Osteoblast (primary cell): ENCODE measurements around the gene AGER. TPM values are rescaled to one million over a fixed set of nuclear protein-coding genes. Genes with fewer than 3 reads are reported as not detected.

Experiments
- DNase-seq: peaks from one replicate; pipeline ENCODE4 v3.0.0; 2011; ENCODE audit warnings: low spot score, mixed read lengths; ENCODE audit not compliant: insufficient read length; ENCODE audit errors: missing footprints
- H2AFZ ChIP-seq: 2 replicates; pipeline ENCODE4 v1.6.0; 2011; ENCODE audit warnings: mild to moderate bottlenecking, low read length
- H3K27ac ChIP-seq: 2 replicates; pipeline ENCODE4 v1.5.1; 2011; ENCODE audit warnings: mild to moderate bottlenecking, low read depth, low read length, moderate library complexity
- H3K27me3 ChIP-seq: 2 replicates; pipeline ENCODE4 v1.6.0; 2012; ENCODE audit warnings: mild to moderate bottlenecking, control low read depth, inconsistent platforms, low read length, moderate library complexity; ENCODE audit not compliant: insufficient read depth
- H3K36me3 ChIP-seq: 2 replicates; pipeline ENCODE4 v1.5.1; 2011; ENCODE audit warnings: mild to moderate bottlenecking, low read length, control low read depth, moderate library complexity; ENCODE audit not compliant: insufficient read depth
- H3K4me1 ChIP-seq: 2 replicates; pipeline ENCODE4 v1.5.1; 2011; ENCODE audit warnings: mild to moderate bottlenecking, low read length, control low read depth, moderate library complexity; ENCODE audit not compliant: insufficient read depth
- H3K4me2 ChIP-seq: 2 replicates; pipeline ENCODE4 v1.6.0; 2011; ENCODE audit warnings: mild to moderate bottlenecking, low read length; ENCODE audit not compliant: insufficient read depth
- H3K4me3 ChIP-seq: fragments of 200-600 bp; sonication (generic); 3 replicates; pipeline ENCODE4 v1.5.1; 2012; ENCODE audit warnings: mild to moderate bottlenecking, low read length, inconsistent platforms; ENCODE audit not compliant: insufficient read depth
- H3K79me2 ChIP-seq: 2 replicates; pipeline ENCODE4 v1.6.0; 2012; ENCODE audit warnings: mild to moderate bottlenecking, low read length, control low read depth, inconsistent platforms; ENCODE audit not compliant: insufficient read depth
- H3K9me3 ChIP-seq: 2 replicates; pipeline ENCODE4 v1.5.1; 2011; ENCODE audit warnings: low read depth, low read length, control low read depth
- H4K20me1 ChIP-seq: 2 replicates; pipeline ENCODE4 v1.6.0; 2012; ENCODE audit warnings: mild to moderate bottlenecking, low read length, control low read depth; ENCODE audit not compliant: insufficient read depth
- CTCF ChIP-seq: IDR thresholded peaks from 2 replicates; pipeline ENCODE4 v1.5.1; 2011; ENCODE audit warnings: mild to moderate bottlenecking, low read depth, low read length, moderate library complexity; ENCODE audit errors: extremely low read depth
- total RNA-seq: library from RNA; depleted of rRNA; stranded (reverse); fragments of >200 nt; gene quantifications from 2 replicates; pipeline ENCODE4 v1.2.3, GENCODE V29; 2012

Gene AGER
- total RNA-seq, 1 donor, result under 0.01 TPM

GRCh38 chr6:32151181-32151862, 32.7 kb downstream of the AGER start:
- Histone ChIP-seq H3K27ac (no peak overlapping the region), H3K4me1 (peaks cover 24% of the 10 kb centered on the region), H3K79me2 (peaks cover 18% of the 10 kb centered on the region), H2AFZ (no peak overlapping the region), H3K4me2 (peak overlapping the region; percentile 91), H3K36me3 (peaks cover 2% of the 10 kb centered on the region), H3K4me3 (peak overlapping the region; percentile 97), H4K20me1 (peaks cover 6% of the 10 kb centered on the region), H3K9me3 (no peaks in the 10 kb centered on the region), H3K27me3 (peaks cover 31% of the 10 kb centered on the region)
- peak; percentile 71 for DNase-seq
- TF ChIP-seq CTCF, result no peak

- TF ChIP-seq CTCF, result no peak
- no peak overlapping the region for H2AFZ ChIP-seq
- no peaks in the 10 kb centered on the region for H3K9me3 ChIP-seq
- no peak for DNase-seq
- peaks cover 12% of the 10 kb centered on the region for H3K79me2 ChIP-seq
- no peak overlapping the region for H3K4me2 ChIP-seq
- no peak overlapping the region for H3K4me3 ChIP-seq
- no peak overlapping the region for H3K27ac ChIP-seq
- peaks cover 39% of the 10 kb centered on the region for H3K27me3 ChIP-seq
- H4K20me1 ChIP-seq, result peaks cover 3% of the 10 kb centered on the region
- peaks cover 22% of the 10 kb centered on the region for H3K4me1 ChIP-seq
- no peaks in the 10 kb centered on the region for H3K36me3 ChIP-seq
Measured at GRCh38 chr6:32149932-32150870, 33.9 kb downstream of the AGER start.

GRCh38 chr6:32149092-32149755, 34.8 kb downstream of the AGER start:
- no peak for DNase-seq
- Histone ChIP-seq H3K9me3 (no peaks in the 10 kb centered on the region), H3K27me3 (peaks cover 39% of the 10 kb centered on the region), H3K36me3 (no peaks in the 10 kb centered on the region), H2AFZ (no peak overlapping the region), H3K4me2 (peak overlapping the region; percentile 43), H3K79me2 (peaks cover 2% of the 10 kb centered on the region), H4K20me1 (no peaks in the 10 kb centered on the region), H3K4me1 (peaks cover 15% of the 10 kb centered on the region), H3K27ac (no peak overlapping the region), H3K4me3 (peak overlapping the region; percentile 52)
- TF ChIP-seq CTCF, result no peak
